ENCODE data around the gene PCNA. TPM values are rescaled to one million over a fixed set of nuclear protein-coding genes. Genes with fewer than 3 reads are reported as not detected.
A peak's percentile ranks its signal among the peaks of the same experiment; 100 is the strongest.

PCNA gene
- total RNA-seq, 1 donor from 2014 or later: 126 TPM

- no peak for DNase-seq (ENCODE audit: low spot score, unreplicated experiment)
- Mint-ChIP-seq H3K4me3 (ENCODE audit: low read depth) (no peak overlapping the region), H3K36me3 (ENCODE audit: insufficient read depth) (no peaks in the 10 kb centered on the region), H3K4me1 (ENCODE audit: low read depth) (peaks cover 7% of the 10 kb centered on the region), H3K27ac (no peak overlapping the region), H3K27me3 (no peaks in the 10 kb centered on the region), H3K9me3 (ENCODE audit: low read depth) (no peaks in the 10 kb centered on the region)
- no peak for TF ChIP-seq CTCF (IDR thresholded peaks at IDR 0.05; ENCODE audit: unreplicated experiment)
These were observed 20.4 kb upstream of the PCNA start for GRCh38 chr20:5140195-5140594.

- H3K4me1 Mint-ChIP-seq (ENCODE audit: low read depth): peaks cover 7% of the 10 kb centered on the region
- no peak overlapping the region for H3K27ac Mint-ChIP-seq
- no peaks in the 10 kb centered on the region for H3K27me3 Mint-ChIP-seq
- H3K4me3 Mint-ChIP-seq (ENCODE audit: low read depth): no peak overlapping the region
- TF ChIP-seq CTCF (IDR thresholded peaks at IDR 0.05; ENCODE audit: unreplicated experiment): no peak
- peaks cover 1% of the 10 kb centered on the region for H3K36me3 Mint-ChIP-seq (ENCODE audit: insufficient read depth)
- H3K9me3 Mint-ChIP-seq (ENCODE audit: low read depth): no peaks in the 10 kb centered on the region
- no peak for DNase-seq (ENCODE audit: low spot score, unreplicated experiment)
These were observed 16.3 kb upstream of the PCNA start for GRCh38 chr20:5136096-5136495.

- H3K27ac Mint-ChIP-seq: no peak overlapping the region
These were observed 15.7 kb upstream of the PCNA start for GRCh38 chr20:5135363-5136012.

GRCh38 chr20:5133998-5134397 lies 14.2 kb upstream of the PCNA start:
- no peak for DNase-seq (ENCODE audit: low spot score, unreplicated experiment)
- Mint-ChIP-seq H3K4me3 (ENCODE audit: low read depth) (no peak overlapping the region), H3K36me3 (ENCODE audit: insufficient read depth) (peaks cover 1% of the 10 kb centered on the region), H3K4me1 (ENCODE audit: low read depth) (peaks cover 4% of the 10 kb centered on the region), H3K27ac (no peak overlapping the region), H3K9me3 (ENCODE audit: low read depth) (no peaks in the 10 kb centered on the region), H3K27me3 (no peaks in the 10 kb centered on the region)
- TF ChIP-seq CTCF (IDR thresholded peaks at IDR 0.05; ENCODE audit: unreplicated experiment): no peak

More at GRCh38 chr20:5135363-5136012, 15.7 kb upstream of the PCNA start:
- Mint-ChIP-seq H3K36me3 (ENCODE audit: insufficient read depth) (peaks cover 1% of the 10 kb centered on the region), H3K4me1 (ENCODE audit: low read depth) (peaks cover 7% of the 10 kb centered on the region), H3K9me3 (ENCODE audit: low read depth) (no peaks in the 10 kb centered on the region), H3K27me3 (no peaks in the 10 kb centered on the region), H3K4me3 (ENCODE audit: low read depth) (no peak overlapping the region)
- TF ChIP-seq CTCF (IDR thresholded peaks at IDR 0.05; ENCODE audit: unreplicated experiment): no peak
- no peak for DNase-seq (ENCODE audit: low spot score, unreplicated experiment)

GRCh38 chr20:5131502-5131901 lies 11.7 kb upstream of the PCNA start:
- no peak for TF ChIP-seq CTCF (IDR thresholded peaks at IDR 0.05; ENCODE audit: unreplicated experiment)
- Mint-ChIP-seq H3K4me1 (ENCODE audit: low read depth) (peaks cover 15% of the 10 kb centered on the region), H3K27me3 (no peaks in the 10 kb centered on the region), H3K27ac (peak overlapping the region; percentile 77), H3K36me3 (ENCODE audit: insufficient read depth) (peaks cover 1% of the 10 kb centered on the region), H3K4me3 (ENCODE audit: low read depth) (no peak overlapping the region), H3K9me3 (ENCODE audit: low read depth) (no peaks in the 10 kb centered on the region)
- no peak for DNase-seq (ENCODE audit: low spot score, unreplicated experiment)
